WTC11 (cell line): ENCODE results near the gene SPHK2. TPM values are rescaled to one million over a fixed set of nuclear protein-coding genes. Genes with fewer than 3 reads are reported as not detected.
A peak's percentile ranks its signal among the peaks of the same experiment; 100 is the strongest.

ENCODE experiments used
- ATAC-seq: fragments of 200-7000 bp; cut with Tn5 transposase; 2 replicates; pipeline ENCODE4 v1.10.0; 2021; ENCODE audit warnings: mild to moderate bottlenecking, moderate library complexity
- CTCF ChIA-PET: fragments of 300-600 bp; sonication (Branson Sonifier 250); formaldehyde crosslinking; loops from one replicate; lab custom pipeline; 2021; ENCODE audit warnings: antibody characterized with exemption; lab: Charles Lee
- POLR2A ChIA-PET: fragments of 350-600 bp; sonication (Branson Sonifier 250); formaldehyde crosslinking; loops from one replicate; lab custom pipeline; 2021; ENCODE audit warnings: antibody characterized with exemption; lab: Charles Lee
- DNase-seq: peaks from one replicate; pipeline ENCODE4 v3.0.0; 2021; ENCODE audit warnings: low spot score
- H3K27ac Mint-ChIP-seq: 2 replicates; pipeline ENCODE4 v1.8.0; 2021; ENCODE audit warnings: mixed read lengths
- H3K27me3 Mint-ChIP-seq: 2 replicates; pipeline ENCODE4 v1.8.0; 2021; ENCODE audit warnings: low read depth, mild to moderate bottlenecking, moderate library complexity, mixed read lengths
- H3K36me3 Mint-ChIP-seq: 2 replicates; pipeline ENCODE4 v1.8.0; 2021; ENCODE audit warnings: mixed read lengths
- H3K4me1 Mint-ChIP-seq: 2 replicates; pipeline ENCODE4 v1.8.0; 2022; ENCODE audit warnings: mixed read lengths
- H3K4me3 Mint-ChIP-seq: 2 replicates; pipeline ENCODE4 v1.8.0; 2021; ENCODE audit warnings: mild to moderate bottlenecking, moderate library complexity, mixed read lengths
- H3K9me3 Mint-ChIP-seq: 2 replicates; pipeline ENCODE4 v1.8.0; 2021; ENCODE audit warnings: mixed read lengths
- ATF1 ChIP-seq: sonication (generic); formaldehyde crosslinking; IDR thresholded peaks from 2 replicates; pipeline ENCODE4 v1.8.1; 2023; ENCODE audit warnings: mild to moderate bottlenecking, moderate library complexity, missing genetic modification reagents
- CBFB ChIP-seq: sonication (generic); formaldehyde crosslinking; IDR thresholded peaks from 2 replicates; pipeline ENCODE4 v1.8.1; 2022; ENCODE audit warnings: mild to moderate bottlenecking, low read depth, missing genetic modification reagents
- CREM ChIP-seq: sonication (generic); formaldehyde crosslinking; IDR thresholded peaks from 2 replicates; pipeline ENCODE4 v1.8.1; 2022; ENCODE audit warnings: mild to moderate bottlenecking, missing genetic modification reagents, moderate library complexity
- FOXP1 ChIP-seq: sonication (generic); formaldehyde crosslinking; IDR thresholded peaks from 2 replicates; pipeline ENCODE4 v1.8.0; 2022; ENCODE audit warnings: missing genetic modification reagents, mild to moderate bottlenecking, moderate library complexity, borderline replicate concordance
- SMAD3 ChIP-seq: sonication (generic); formaldehyde crosslinking; IDR thresholded peaks from 2 replicates; pipeline ENCODE4 v1.8.0; 2022; ENCODE audit warnings: missing genetic modification reagents, mild to moderate bottlenecking, borderline replicate concordance
- SMAD4 ChIP-seq: sonication (generic); formaldehyde crosslinking; IDR thresholded peaks from 2 replicates; pipeline ENCODE4 v1.8.0; 2022; ENCODE audit warnings: mild to moderate bottlenecking, missing genetic modification reagents
- SOX15 ChIP-seq: fragments of 250-450 bp; sonication (Bioruptor Pico); IDR thresholded peaks from 2 replicates; pipeline ENCODE4 v1.9.0; 2021; ENCODE audit warnings: mild to moderate bottlenecking
- TCF7 ChIP-seq: sonication (generic); formaldehyde crosslinking; IDR thresholded peaks from 2 replicates; pipeline ENCODE4 v1.8.0; 2022; ENCODE audit warnings: mild to moderate bottlenecking, low read depth, missing genetic modification reagents, moderate library complexity
- TP53 ChIP-seq: sonication (generic); formaldehyde crosslinking; IDR thresholded peaks from 2 replicates; pipeline ENCODE4 v1.8.1; 2023; ENCODE audit warnings: mild to moderate bottlenecking, missing genetic modification reagents
- ZNF138 ChIP-seq: sonication (generic); formaldehyde crosslinking; conservative IDR thresholded peaks from 2 replicates; pipeline ENCODE4 v1.8.1; 2022; ENCODE audit warnings: mild to moderate bottlenecking, moderate library complexity, missing genetic modification reagents
- ZNF317 ChIP-seq: sonication (generic); formaldehyde crosslinking; IDR thresholded peaks from 2 replicates; pipeline ENCODE4 v1.8.1; 2023; ENCODE audit warnings: low read depth, mild to moderate bottlenecking, moderate library complexity, missing genetic modification reagents, borderline replicate concordance
- ZNF396 ChIP-seq: fragments of 250-450 bp; sonication (Bioruptor Pico); IDR thresholded peaks from 2 replicates; pipeline ENCODE4 v1.8.0; 2021; ENCODE audit warnings: mild to moderate bottlenecking, moderate library complexity, borderline replicate concordance
- ZNF416 ChIP-seq: fragments of 250-450 bp; sonication (Bioruptor Pico); IDR thresholded peaks from 2 replicates; pipeline ENCODE4 v1.9.0; 2021; ENCODE audit warnings: mild to moderate bottlenecking, inconsistent platforms
- ZNF423 ChIP-seq: fragments of 250-450 bp; sonication (Bioruptor Pico); IDR thresholded peaks from 2 replicates; pipeline ENCODE4 v2.1.2; 2022; ENCODE audit warnings: mild to moderate bottlenecking, moderate library complexity
- ZNF671 ChIP-seq: fragments of 250-450 bp; sonication (Bioruptor Pico); IDR thresholded peaks from 2 replicates; pipeline ENCODE4 v1.8.0; 2021; ENCODE audit warnings: mild to moderate bottlenecking
- total RNA-seq: library from RNA; stranded (reverse); gene quantifications from 3 replicates; pipeline ENCODE4 v1.2.3, GENCODE V29; 2021
- TF ChIP-seq, protein P1 (sequence below): sonication (generic); formaldehyde crosslinking; IDR thresholded peaks from 2 replicates; pipeline ENCODE4 v1.8.1; 2022; ENCODE audit warnings: mild to moderate bottlenecking, moderate library complexity, missing genetic modification reagents
- TF ChIP-seq, protein P2 (sequence below): sonication (generic); formaldehyde crosslinking; IDR thresholded peaks from 2 replicates; pipeline ENCODE4 v1.8.1; 2023; ENCODE audit warnings: mild to moderate bottlenecking, missing genetic modification reagents, moderate library complexity
- TF ChIP-seq, protein P3 (sequence below): sonication (generic); formaldehyde crosslinking; IDR thresholded peaks from 2 replicates; pipeline ENCODE4 v1.8.1; 2023; ENCODE audit warnings: mild to moderate bottlenecking, missing genetic modification reagents
- TF ChIP-seq, protein P4 (sequence below): fragments of 250-450 bp; sonication (Bioruptor Pico); IDR thresholded peaks from 2 replicates; pipeline ENCODE4 v1.9.0; 2021; ENCODE audit warnings: mild to moderate bottlenecking
- TF ChIP-seq, protein P5 (sequence below): sonication (generic); formaldehyde crosslinking; IDR thresholded peaks from 2 replicates; pipeline ENCODE4 v1.8.0; 2023; ENCODE audit warnings: missing genetic modification reagents
- TF ChIP-seq, protein P6 (sequence below): sonication (generic); formaldehyde crosslinking; IDR thresholded peaks from 2 replicates; pipeline ENCODE4 v1.8.1; 2023; ENCODE audit warnings: mild to moderate bottlenecking, moderate library complexity, missing genetic modification reagents

SPHK2 gene
- total RNA-seq, 1 experiment from 2014 or later: 64.6 TPM

GRCh38 chr19:48671446-48671995, 52.2 kb downstream of the SPHK2 start (continued):
- TF ChIP-seq, protein P1, sequence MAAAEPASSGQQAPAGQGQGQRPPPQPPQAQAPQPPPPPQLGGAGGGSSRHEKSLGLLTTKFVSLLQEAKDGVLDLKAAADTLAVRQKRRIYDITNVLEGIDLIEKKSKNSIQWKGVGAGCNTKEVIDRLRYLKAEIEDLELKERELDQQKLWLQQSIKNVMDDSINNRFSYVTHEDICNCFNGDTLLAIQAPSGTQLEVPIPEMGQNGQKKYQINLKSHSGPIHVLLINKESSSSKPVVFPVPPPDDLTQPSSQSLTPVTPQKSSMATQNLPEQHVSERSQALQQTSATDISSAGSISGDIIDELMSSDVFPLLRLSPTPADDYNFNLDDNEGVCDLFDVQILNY: no peak
- TF ChIP-seq, protein P2, sequence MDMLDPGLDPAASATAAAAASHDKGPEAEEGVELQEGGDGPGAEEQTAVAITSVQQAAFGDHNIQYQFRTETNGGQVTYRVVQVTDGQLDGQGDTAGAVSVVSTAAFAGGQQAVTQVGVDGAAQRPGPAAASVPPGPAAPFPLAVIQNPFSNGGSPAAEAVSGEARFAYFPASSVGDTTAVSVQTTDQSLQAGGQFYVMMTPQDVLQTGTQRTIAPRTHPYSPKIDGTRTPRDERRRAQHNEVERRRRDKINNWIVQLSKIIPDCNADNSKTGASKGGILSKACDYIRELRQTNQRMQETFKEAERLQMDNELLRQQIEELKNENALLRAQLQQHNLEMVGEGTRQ (CRISPR knock-in tag): no peak
- TF ChIP-seq SOX15 (CRISPR knock-in tag) (no peak), ZNF396 (no peak), FOXP1 (CRISPR knock-in tag) (no peak), TCF7 (CRISPR knock-in tag) (no peak), ZNF671 (CRISPR knock-in tag) (no peak)
- TF ChIP-seq, protein P3, sequence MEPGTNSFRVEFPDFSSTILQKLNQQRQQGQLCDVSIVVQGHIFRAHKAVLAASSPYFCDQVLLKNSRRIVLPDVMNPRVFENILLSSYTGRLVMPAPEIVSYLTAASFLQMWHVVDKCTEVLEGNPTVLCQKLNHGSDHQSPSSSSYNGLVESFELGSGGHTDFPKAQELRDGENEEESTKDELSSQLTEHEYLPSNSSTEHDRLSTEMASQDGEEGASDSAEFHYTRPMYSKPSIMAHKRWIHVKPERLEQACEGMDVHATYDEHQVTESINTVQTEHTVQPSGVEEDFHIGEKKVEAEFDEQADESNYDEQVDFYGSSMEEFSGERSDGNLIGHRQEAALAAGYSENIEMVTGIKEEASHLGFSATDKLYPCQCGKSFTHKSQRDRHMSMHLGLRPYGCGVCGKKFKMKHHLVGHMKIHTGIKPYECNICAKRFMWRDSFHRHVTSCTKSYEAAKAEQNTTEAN (CRISPR knock-in tag): no peak

- TF ChIP-seq SMAD3: no peak
- TF ChIP-seq ZNF416 (CRISPR knock-in tag): no peak
- TF ChIP-seq ATF1 (CRISPR knock-in tag): no peak
- no peak for TF ChIP-seq ZNF138 (CRISPR knock-in tag)
- TF ChIP-seq, protein P4, sequence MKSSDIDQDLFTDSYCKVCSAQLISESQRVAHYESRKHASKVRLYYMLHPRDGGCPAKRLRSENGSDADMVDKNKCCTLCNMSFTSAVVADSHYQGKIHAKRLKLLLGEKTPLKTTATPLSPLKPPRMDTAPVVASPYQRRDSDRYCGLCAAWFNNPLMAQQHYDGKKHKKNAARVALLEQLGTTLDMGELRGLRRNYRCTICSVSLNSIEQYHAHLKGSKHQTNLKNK (CRISPR knock-in tag): no peak
- TF ChIP-seq ZNF423: no peak
- Mint-ChIP-seq H3K36me3 (no peaks in the 10 kb centered on the region), H3K27ac (no peak within 1 kb of the TSS), H3K4me3 (peak within 1 kb of the TSS; percentile 37), H3K27me3 (peaks cover 17% of the 10 kb centered on the region), H3K4me1 (peaks cover 26% of the 10 kb centered on the region), H3K9me3 (peaks cover 10% of the 10 kb centered on the region)
- peak; percentile 25 for DNase-seq
- POLR2A ChIA-PET: interaction anchor here (1.0 to 2.2 kb wide), 2 partner anchors 23 to 45 kb away, joined by 3 to 14 read pairs; partner anchors contain the start of gene FUT2
- CTCF ChIA-PET: interaction anchor here (1.1 to 4.0 kb wide), 5 partner anchors 23 to 65 kb away, joined by 3 to 56 read pairs (median 29); partner anchors contain the start of genes CA11 and FUT2
- ATAC-seq: no peak
Observed at GRCh38 chr19:48672994-48673393, 53.7 kb downstream of the SPHK2 start, which contains the start of gene NTN5. Gene NTN5, minus strand, starts transcription at chr19:48673017. Its CDS starts 2,031 bp downstream, at chr19:48670986.

GRCh38 chr19:48673436-48674100, 54.3 kb downstream of the SPHK2 start:
- H3K4me1 Mint-ChIP-seq: peaks cover 26% of the 10 kb centered on the region
- ChIA-PET CTCF (interaction anchor here (0.8 to 4.0 kb wide), 15 partner anchors 13 to 326 kb away, joined by 3 to 56 read pairs (median 3); partner anchors contain the start of genes CA11 and FUT2), POLR2A (interaction anchor here (1.0 to 2.2 kb wide), 2 partner anchors 22 to 44 kb away, joined by 3 to 14 read pairs; partner anchors contain the start of gene FUT2)
- no peak for DNase-seq
- no peaks in the 10 kb centered on the region for H3K36me3 Mint-ChIP-seq
- H3K9me3 Mint-ChIP-seq: peaks cover 10% of the 10 kb centered on the region
- no peak overlapping the region for H3K27ac Mint-ChIP-seq
- TF ChIP-seq, protein P5, sequence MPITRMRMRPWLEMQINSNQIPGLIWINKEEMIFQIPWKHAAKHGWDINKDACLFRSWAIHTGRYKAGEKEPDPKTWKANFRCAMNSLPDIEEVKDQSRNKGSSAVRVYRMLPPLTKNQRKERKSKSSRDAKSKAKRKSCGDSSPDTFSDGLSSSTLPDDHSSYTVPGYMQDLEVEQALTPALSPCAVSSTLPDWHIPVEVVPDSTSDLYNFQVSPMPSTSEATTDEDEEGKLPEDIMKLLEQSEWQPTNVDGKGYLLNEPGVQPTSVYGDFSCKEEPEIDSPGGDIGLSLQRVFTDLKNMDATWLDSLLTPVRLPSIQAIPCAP (CRISPR knock-in tag): no peak
- TF ChIP-seq CBFB (CRISPR knock-in tag) (no peak), TP53 (CRISPR knock-in tag) (no peak), SMAD4 (no peak), FOXP1 (CRISPR knock-in tag) (no peak), CREM (CRISPR knock-in tag) (no peak), ZNF317 (CRISPR knock-in tag) (no peak)
- TF ChIP-seq, protein P1: no peak
- TF ChIP-seq, protein P6, sequence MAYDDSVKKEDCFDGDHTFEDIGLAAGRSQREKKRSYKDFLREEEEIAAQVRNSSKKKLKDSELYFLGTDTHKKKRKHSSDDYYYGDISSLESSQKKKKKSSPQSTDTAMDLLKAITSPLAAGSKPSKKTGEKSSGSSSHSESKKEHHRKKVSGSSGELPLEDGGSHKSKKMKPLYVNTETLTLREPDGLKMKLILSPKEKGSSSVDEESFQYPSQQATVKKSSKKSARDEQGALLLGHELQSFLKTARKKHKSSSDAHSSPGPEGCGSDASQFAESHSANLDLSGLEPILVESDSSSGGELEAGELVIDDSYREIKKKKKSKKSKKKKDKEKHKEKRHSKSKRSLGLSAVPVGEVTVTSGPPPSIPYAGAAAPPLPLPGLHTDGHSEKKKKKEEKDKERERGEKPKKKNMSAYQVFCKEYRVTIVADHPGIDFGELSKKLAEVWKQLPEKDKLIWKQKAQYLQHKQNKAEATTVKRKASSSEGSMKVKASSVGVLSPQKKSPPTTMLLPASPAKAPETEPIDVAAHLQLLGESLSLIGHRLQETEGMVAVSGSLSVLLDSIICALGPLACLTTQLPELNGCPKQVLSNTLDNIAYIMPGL (CRISPR knock-in tag): no peak
- H3K4me3 Mint-ChIP-seq: peak overlapping the region; percentile 37
- no peak for ATAC-seq
- peaks cover 17% of the 10 kb centered on the region for H3K27me3 Mint-ChIP-seq
